HG02678 (cell line): ENCODE measurements around the gene TENM4.
A peak's percentile ranks its signal among the peaks of the same experiment; 100 is the strongest.

Experiments
- ATAC-seq: cut with Tn5 transposase; IDR thresholded peaks from one replicate; pipeline ENCODE4 v1.9.1; 2021; ENCODE audit warnings: mild to moderate bottlenecking, moderate library complexity; ENCODE audit not compliant: unreplicated experiment

The TENM4 gene

GRCh38 chr11:79040348-79040747 lies 400.5 kb downstream of the TENM4 start:
- ATAC-seq, result no peak

GRCh38 chr11:79039122-79039521 lies 401.7 kb downstream of the TENM4 start:
- ATAC-seq, result no peak

GRCh38 chr11:79035881-79036280 lies 404.9 kb downstream of the TENM4 start:
- no peak for ATAC-seq

GRCh38 chr11:79033833-79034232 lies 407.0 kb downstream of the TENM4 start:
- no peak for ATAC-seq

GRCh38 chr11:79030448-79030847 lies 410.4 kb downstream of the TENM4 start:
- ATAC-seq, result no peak

- ATAC-seq, result no peak
Observed at GRCh38 chr11:79028225-79028624, 412.6 kb downstream of the TENM4 start.

- peak; percentile 66 for ATAC-seq
Observed at GRCh38 chr11:79026803-79027445, 413.9 kb downstream of the TENM4 start.

- ATAC-seq, result no peak
Observed at GRCh38 chr11:79025622-79026021, 415.2 kb downstream of the TENM4 start.

GRCh38 chr11:79025097-79025496 lies 415.7 kb downstream of the TENM4 start:
- no peak for ATAC-seq

GRCh38 chr11:79022265-79022664 lies 418.6 kb downstream of the TENM4 start:
- ATAC-seq, result no peak

GRCh38 chr11:79021601-79022000 lies 419.2 kb downstream of the TENM4 start:
- no peak for ATAC-seq

- no peak for ATAC-seq
Observed at GRCh38 chr11:79019975-79020374, 420.9 kb downstream of the TENM4 start.

GRCh38 chr11:79019277-79019676 lies 421.6 kb downstream of the TENM4 start:
- no peak for ATAC-seq

- ATAC-seq, result no peak
Observed at GRCh38 chr11:79018371-79018849, 422.4 kb downstream of the TENM4 start.

GRCh38 chr11:79017811-79018210 lies 423.0 kb downstream of the TENM4 start:
- ATAC-seq, result no peak

- no peak for ATAC-seq
Observed at GRCh38 chr11:79013509-79013908, 427.3 kb downstream of the TENM4 start.

- no peak for ATAC-seq
Observed at GRCh38 chr11:79011357-79011756, 429.5 kb downstream of the TENM4 start.

- no peak for ATAC-seq
Observed at GRCh38 chr11:79007771-79008402, 432.9 kb downstream of the TENM4 start.

- ATAC-seq, result no peak
Observed at GRCh38 chr11:79006854-79007253, 434.0 kb downstream of the TENM4 start.

- no peak for ATAC-seq
Observed at GRCh38 chr11:78996007-78996406, 444.8 kb downstream of the TENM4 start.

- no peak for ATAC-seq
Observed at GRCh38 chr11:78995171-78995570, 445.7 kb downstream of the TENM4 start.

GRCh38 chr11:78993802-78994430 lies 446.9 kb downstream of the TENM4 start:
- ATAC-seq, result no peak
